ENCODE results near the gene BTBD2. TPM values are rescaled to one million over a fixed set of nuclear protein-coding genes. Genes with fewer than 3 reads are reported as not detected.

The BTBD2 gene
- total RNA-seq, 1 donor from 2014 or later, result 53.4 TPM

GRCh38 chr19:1979642-1980041 is 35.9 kb downstream of the BTBD2 start:
- intact Hi-C loops (cut with micrococcal nuclease), result no loop called here
- Histone ChIP-seq H3K4me3 (no peak overlapping the region), H3K36me3 (peaks cover 66% of the 10 kb centered on the region), H3K27ac (replicated peaks) (no peak overlapping the region), H3K4me1 (no peaks in the 10 kb centered on the region), H3K27me3 (ENCODE audit: low read depth) (no peaks in the 10 kb centered on the region), H3K9me3 (replicated peaks) (no peaks in the 10 kb centered on the region)
- TF ChIP-seq, protein P1, sequence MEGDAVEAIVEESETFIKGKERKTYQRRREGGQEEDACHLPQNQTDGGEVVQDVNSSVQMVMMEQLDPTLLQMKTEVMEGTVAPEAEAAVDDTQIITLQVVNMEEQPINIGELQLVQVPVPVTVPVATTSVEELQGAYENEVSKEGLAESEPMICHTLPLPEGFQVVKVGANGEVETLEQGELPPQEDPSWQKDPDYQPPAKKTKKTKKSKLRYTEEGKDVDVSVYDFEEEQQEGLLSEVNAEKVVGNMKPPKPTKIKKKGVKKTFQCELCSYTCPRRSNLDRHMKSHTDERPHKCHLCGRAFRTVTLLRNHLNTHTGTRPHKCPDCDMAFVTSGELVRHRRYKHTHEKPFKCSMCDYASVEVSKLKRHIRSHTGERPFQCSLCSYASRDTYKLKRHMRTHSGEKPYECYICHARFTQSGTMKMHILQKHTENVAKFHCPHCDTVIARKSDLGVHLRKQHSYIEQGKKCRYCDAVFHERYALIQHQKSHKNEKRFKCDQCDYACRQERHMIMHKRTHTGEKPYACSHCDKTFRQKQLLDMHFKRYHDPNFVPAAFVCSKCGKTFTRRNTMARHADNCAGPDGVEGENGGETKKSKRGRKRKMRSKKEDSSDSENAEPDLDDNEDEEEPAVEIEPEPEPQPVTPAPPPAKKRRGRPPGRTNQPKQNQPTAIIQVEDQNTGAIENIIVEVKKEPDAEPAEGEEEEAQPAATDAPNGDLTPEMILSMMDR (IDR thresholded peaks at IDR 0.05; ENCODE audit: borderline replicate concordance), result no peak
- no peak for DNase-seq

DNA sequence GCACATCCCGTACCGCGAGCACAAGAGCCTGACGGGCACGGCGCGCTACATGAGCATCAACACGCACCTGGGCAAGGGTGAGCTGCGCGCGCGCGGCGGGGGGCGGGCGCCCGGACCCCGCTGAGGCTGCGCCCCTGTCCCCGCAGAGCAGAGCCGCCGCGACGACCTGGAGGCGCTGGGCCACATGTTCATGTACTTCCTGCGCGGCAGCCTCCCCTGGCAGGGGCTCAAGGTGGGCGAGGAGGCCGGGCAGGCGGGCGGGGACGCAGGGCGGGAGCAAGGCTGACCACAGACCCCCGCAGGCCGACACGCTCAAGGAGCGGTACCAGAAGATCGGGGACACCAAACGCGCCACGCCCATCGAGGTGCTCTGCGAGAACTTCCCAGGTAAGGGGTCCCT is 36.5 kb downstream of the BTBD2 start:
- intact Hi-C loops (cut with micrococcal nuclease), result no loop called here
- Histone ChIP-seq H3K4me3 (no peak overlapping the region), H3K4me1 (no peaks in the 10 kb centered on the region), H3K9me3 (replicated peaks) (no peaks in the 10 kb centered on the region), H3K36me3 (peaks cover 60% of the 10 kb centered on the region), H3K27me3 (ENCODE audit: low read depth) (no peaks in the 10 kb centered on the region), H3K27ac (replicated peaks) (no peak overlapping the region)
- no peak for DNase-seq
- TF ChIP-seq, protein P1 (IDR thresholded peaks at IDR 0.05; ENCODE audit: borderline replicate concordance), result no peak

- TF ChIP-seq, protein P1 (IDR thresholded peaks at IDR 0.05; ENCODE audit: borderline replicate concordance), result no peak
- DNase-seq, result no peak
- peaks cover 57% of the 10 kb centered on the region for H3K36me3 ChIP-seq
Observed at GRCh38 chr19:1978346-1978894, 37.1 kb downstream of the BTBD2 start.

DNA sequence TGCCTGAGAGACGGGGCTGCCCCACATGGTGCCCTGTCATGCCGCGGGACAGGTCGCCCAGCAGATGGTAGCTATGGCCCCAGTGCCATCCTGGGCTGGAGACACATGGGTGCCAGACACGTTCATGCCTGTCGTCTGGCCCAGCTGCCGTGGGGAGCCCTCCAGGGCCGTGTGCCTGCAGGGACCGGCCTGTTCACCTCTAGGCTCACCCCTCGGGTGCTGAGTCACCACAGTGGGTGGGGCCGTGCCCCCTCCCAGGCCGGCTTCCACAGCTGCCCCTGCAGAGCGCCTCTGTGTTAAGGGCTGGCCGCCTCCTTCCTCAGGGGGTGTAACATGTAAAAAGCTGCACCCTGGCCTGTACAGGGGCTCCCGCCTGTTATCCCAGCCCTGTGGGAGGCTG is 38.4 kb downstream of the BTBD2 start:
- Histone ChIP-seq H3K4me3 (no peak overlapping the region), H3K27me3 (ENCODE audit: low read depth) (no peaks in the 10 kb centered on the region), H3K36me3 (peaks cover 47% of the 10 kb centered on the region), H3K9me3 (replicated peaks) (no peaks in the 10 kb centered on the region), H3K4me1 (no peaks in the 10 kb centered on the region), H3K27ac (replicated peaks) (no peak overlapping the region)
- no peak for DNase-seq
- TF ChIP-seq, protein P1 (IDR thresholded peaks at IDR 0.05; ENCODE audit: borderline replicate concordance), result no peak
- intact Hi-C loops (cut with micrococcal nuclease), result no loop called here

More at GRCh38 chr19:1978346-1978894, 37.1 kb downstream of the BTBD2 start:
- no peaks in the 10 kb centered on the region for H3K27me3 ChIP-seq (ENCODE audit: low read depth)
- H3K4me3 ChIP-seq, result no peak overlapping the region
- intact Hi-C loops (cut with micrococcal nuclease), result no loop called here
- no peaks in the 10 kb centered on the region for H3K9me3 ChIP-seq (replicated peaks)
- no peak overlapping the region for H3K27ac ChIP-seq (replicated peaks)
- no peaks in the 10 kb centered on the region for H3K4me1 ChIP-seq

- Histone ChIP-seq H3K4me3 (no peak overlapping the region), H3K4me1 (no peaks in the 10 kb centered on the region), H3K27me3 (ENCODE audit: low read depth) (no peaks in the 10 kb centered on the region), H3K27ac (replicated peaks) (no peak overlapping the region), H3K9me3 (replicated peaks) (no peaks in the 10 kb centered on the region), H3K36me3 (peaks cover 40% of the 10 kb centered on the region)
- no peak for DNase-seq
- intact Hi-C loops (cut with micrococcal nuclease), result no loop called here
- TF ChIP-seq, protein P1 (IDR thresholded peaks at IDR 0.05; ENCODE audit: borderline replicate concordance), result no peak
Observed at GRCh38 chr19:1975162-1975480, 40.4 kb downstream of the BTBD2 start.

Measured in left ventricle myocardium inferior (tissue), 1 donor.